Kidney (tissue), 14 donors: ENCODE measurements around the gene USF3. TPM values are rescaled to one million over a fixed set of nuclear protein-coding genes. Genes with fewer than 3 reads are reported as not detected.
A peak's percentile ranks its signal among the peaks of the same experiment; 100 is the strongest.

Experiments used
- DNase-seq, 5 donors: peaks; one replicate each; pipeline ENCODE4 v3.0.0-alpha.2; 2013 to 2020
- FAIRE-seq: peaks from 2 replicates; lab custom pipeline; 2012; peaks lifted over from hg19 to GRCh38; lab: Jason Lieb, UNC
- H3K27ac ChIP-seq, 2 donors: one replicate each; pipeline ENCODE4 v1.7.0; 2013; ENCODE audit warnings: low read depth in 2 of 2, low read length in 2 of 2, inconsistent platforms in 1 of 2
- H3K27me3 ChIP-seq: one replicate; pipeline ENCODE4 v1.7.1; 2013; ENCODE audit warnings: low read length, inconsistent platforms; ENCODE audit not compliant: control insufficient read depth, insufficient read depth
- H3K36me3 ChIP-seq, 3 donors: one replicate each; pipeline versions ENCODE4 v1.7.0 to v1.7.1; 2013; ENCODE audit warnings: low read length in 3 of 3, control low read depth in 1 of 3, inconsistent platforms in 1 of 3; ENCODE audit not compliant: insufficient read depth in 3 of 3, control insufficient read depth in 2 of 3
- H3K4me1 ChIP-seq, 3 donors: one replicate each; pipeline versions ENCODE4 v1.7.0 to v1.7.1; 2013; ENCODE audit warnings: low read length in 3 of 3, inconsistent platforms in 1 of 3, low read depth in 1 of 3; ENCODE audit not compliant: control insufficient read depth in 2 of 3, insufficient read depth in 2 of 3
- H3K4me3 ChIP-seq, 3 donors: one replicate each; pipeline versions ENCODE4 v1.7.0 to v1.8.1; 2013; ENCODE audit warnings: low read length in 3 of 3, control low read depth in 1 of 3, inconsistent platforms in 1 of 3
- H3K9ac ChIP-seq, 3 donors: one replicate each; pipeline versions ENCODE4 v1.7.0 to v1.7.1; 2013; ENCODE audit warnings: low read length in 3 of 3, control low read depth in 1 of 3, inconsistent platforms in 1 of 3
- H3K9me3 ChIP-seq, 3 donors: one replicate each; pipeline versions ENCODE4 v1.7.0 to v1.7.1; 2013; ENCODE audit warnings: low read length in 3 of 3, control low read depth in 1 of 3, inconsistent platforms in 1 of 3; ENCODE audit not compliant: control insufficient read depth in 2 of 3, insufficient read depth in 1 of 3
- CTCF ChIP-seq: IDR thresholded peaks from 3 replicates; pipeline ENCODE4 v1.5.1; 2012; ENCODE audit warnings: mild to moderate bottlenecking, moderate library complexity, borderline replicate concordance; ENCODE audit not compliant: insufficient read depth; ENCODE audit errors: extremely low read depth
- intact Hi-C: fragments of 100-400 bp; cut with DNase I; formaldehyde crosslinking; loops from one replicate; pipeline ENCODE4 v1.11.1; 2022
- polyA plus RNA-seq: library from polyadenylated mRNA; stranded (reverse); fragments of 350-450 nt; fragmentation: Illumina TruSeq; extraction: RNeasy Lipid Tissue Mini Kit (QIAGEN cat#74804); gene quantifications from one replicate; pipeline ENCODE4 v1.2.3, GENCODE V29; 2014; ENCODE audit warnings: low read depth, low replicate concordance; ENCODE audit not compliant: insufficient read depth
- total RNA-seq: library from RNA; stranded (reverse); fragmentation: NEBNext Ultra II Directional; extraction: Animal tissue kit (Norgen Biotek cat#: 25700); gene quantifications from one replicate; pipeline ENCODE4 v1.2.1, GENCODE V29; 2021
- donor health status: control.
- donor health status: control.
- donor health status: control.
- donor health status: control.
- donor health status: control.
- donor health status: DM: yes; HTN: yes; CAD: no.
- donor health status: Normal renal cell carcinoma (clear cell type).

Gene USF3
- total and polyA plus RNA-seq, 2 donors from 2014 or later, result 6.5 to 21.3 TPM

- Histone ChIP-seq H3K4me1 (peaks cover 5 to 26% (median 9%) of the 10 kb centered on the region in 3 donors), H3K9me3 (no peaks in the 10 kb centered on the region), H3K27me3 (no peaks in the 10 kb centered on the region), H3K4me3 (peak overlapping the region; percentile 83 to 100 (median 96)), H3K36me3 (no peaks in the 10 kb centered on the region), H3K27ac (peak overlapping the region; percentile 86 to 93), H3K9ac (peak overlapping the region; percentile 79 to 100 (median 93))
- no peak for TF ChIP-seq CTCF
- FAIRE-seq (no peak), DNase-seq (no peak)
- intact Hi-C loops, result no loop called here
Observed at GRCh38 chr3:113697500-113698090, 1.2 kb upstream of the USF3 start.

GRCh38 chr3:113696658-113697499 lies 437 bp upstream of the USF3 start:
- Histone ChIP-seq H3K27ac (peak overlapping the region; percentile 96 to 97), H3K4me3 (peak overlapping the region; percentile 83 to 100 (median 96)), H3K9me3 (no peaks in the 10 kb centered on the region), H3K9ac (peak overlapping the region; percentile 79 to 100 (median 93)), H3K4me1 (peaks cover 5 to 26% (median 9%) of the 10 kb centered on the region in 3 donors), H3K27me3 (no peaks in the 10 kb centered on the region), H3K36me3 (no peaks in the 10 kb centered on the region)
- TF ChIP-seq CTCF, result no peak
- peak; percentile 98 for FAIRE-seq
- intact Hi-C loops, result no loop called here
- peak; percentile 100 for DNase-seq

- Histone ChIP-seq H3K4me3 (peak overlapping the region; percentile 74 to 77 (median 74)), H3K36me3 (no peaks in the 10 kb centered on the region), H3K27me3 (no peaks in the 10 kb centered on the region), H3K9me3 (no peaks in the 10 kb centered on the region), H3K9ac (peak overlapping the region; percentile 21 to 77 (median 53)), H3K4me1 (peaks cover 5 to 26% (median 12%) of the 10 kb centered on the region in 3 donors), H3K27ac (peak overlapping the region; percentile 61 to 82)
- DNase-seq (peak in 1 of 5 donors; percentile 57), FAIRE-seq (no peak)
- no peak for TF ChIP-seq CTCF
- intact Hi-C loops, result no loop called here
Observed at GRCh38 chr3:113695431-113695785, 1.0 kb downstream of the USF3 start.
